HG03103 (cell line): ENCODE measurements around the gene AMPD3.

Source experiments
- ATAC-seq: cut with Tn5 transposase; IDR thresholded peaks from one replicate; pipeline ENCODE4 v1.9.1; 2021; ENCODE audit warnings: low read depth; ENCODE audit not compliant: unreplicated experiment

The AMPD3 gene

DNA sequence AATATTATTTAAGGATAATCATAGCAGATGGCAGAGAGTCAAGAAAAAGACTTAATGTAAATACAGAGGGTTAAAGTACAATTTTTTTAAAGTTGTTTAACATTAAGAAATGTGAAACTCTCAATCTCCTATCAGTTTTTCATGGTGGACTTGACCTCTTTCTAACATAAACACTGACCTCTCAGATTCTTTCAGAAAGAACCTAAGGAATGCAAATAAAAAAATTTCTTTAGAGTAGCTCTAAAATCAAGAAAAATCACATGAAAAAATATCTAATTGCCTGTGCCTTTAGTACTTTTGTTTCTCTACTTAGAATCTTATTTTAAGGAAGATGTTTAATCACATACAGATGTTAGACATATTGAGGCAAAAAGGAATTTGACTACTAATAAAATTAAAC, 73.1 kb downstream of the AMPD3 start:
- no peak for ATAC-seq

DNA sequence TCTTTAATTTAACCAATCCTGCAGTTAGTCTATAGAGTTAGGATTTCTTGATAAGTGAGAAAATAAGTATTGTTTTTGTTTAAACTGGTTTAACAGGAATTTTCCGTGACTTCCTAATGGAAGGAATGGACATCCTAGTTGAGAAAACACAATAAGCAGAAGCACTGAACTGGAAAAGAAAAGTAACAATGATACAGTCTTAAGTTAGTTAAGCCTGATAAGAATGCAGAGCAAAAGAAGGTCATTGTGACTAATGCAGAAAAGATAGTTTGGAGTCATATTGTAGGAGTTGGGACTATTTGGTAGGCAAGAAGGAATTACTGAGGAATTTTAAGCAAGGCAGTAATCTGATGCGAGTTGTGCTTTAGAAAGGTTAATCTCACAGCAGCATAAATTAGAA, 74.2 kb downstream of the AMPD3 start:
- ATAC-seq: no peak

GRCh38 chr11:10532526-10532925, 77.5 kb downstream of the AMPD3 start:
- ATAC-seq: no peak

DNA sequence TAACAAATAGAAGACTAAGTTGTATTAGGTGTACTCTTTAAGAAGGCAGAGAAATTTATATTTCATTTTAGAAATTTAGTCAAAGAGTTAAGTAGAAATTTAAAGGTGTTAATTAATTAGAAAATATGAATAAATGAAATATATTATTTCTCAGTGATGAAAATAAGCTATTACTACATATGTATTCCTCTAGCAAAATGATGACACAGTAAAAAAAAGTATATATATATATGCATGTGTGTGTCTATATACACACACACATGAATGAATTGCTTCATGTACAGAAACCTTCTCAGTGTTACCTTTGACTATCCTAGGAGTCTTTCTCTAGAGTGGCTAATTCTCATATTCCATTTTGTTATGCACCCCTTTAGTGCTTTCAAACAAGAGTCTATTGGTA, 78.3 kb downstream of the AMPD3 start:
- ATAC-seq: no peak

DNA sequence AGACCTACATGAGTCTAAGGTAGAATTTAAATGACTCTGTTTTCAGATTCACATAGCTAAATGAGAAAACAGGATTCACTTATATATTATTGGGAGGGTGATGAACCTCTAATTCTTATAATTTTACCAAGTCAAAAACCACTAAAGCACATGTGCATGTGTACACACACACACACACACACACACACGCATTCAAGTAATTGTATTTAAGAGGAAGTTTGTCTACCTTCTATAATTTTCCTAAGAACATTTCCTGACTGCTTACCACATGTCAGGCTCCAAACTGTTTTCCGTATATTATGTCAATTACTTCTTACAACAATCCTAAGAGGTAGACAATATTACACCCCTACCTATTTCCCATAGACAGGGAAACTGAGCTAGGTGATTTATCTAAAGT, 79.3 kb downstream of the AMPD3 start:
- no peak for ATAC-seq

- ATAC-seq: no peak
These were observed 82.5 kb downstream of the AMPD3 start for GRCh38 chr11:10537600-10537999.

DNA sequence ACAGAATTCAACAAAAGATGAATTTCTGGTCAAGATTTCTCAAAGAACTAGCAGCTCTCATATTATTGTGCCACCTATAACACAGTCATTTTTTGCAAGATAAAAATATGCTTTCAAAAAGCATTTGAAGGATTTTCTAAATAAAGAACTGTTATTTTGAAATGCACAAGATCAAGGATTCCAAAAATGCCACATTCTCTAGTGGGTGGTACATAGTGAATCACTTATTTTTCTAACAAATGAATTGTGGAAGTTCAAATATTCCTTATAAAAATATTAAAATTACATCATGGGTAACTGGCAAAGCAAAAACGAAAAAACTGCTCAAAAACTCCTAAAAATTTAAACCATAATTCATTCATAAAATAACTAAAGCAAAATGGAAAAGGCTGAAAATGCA, 83.9 kb downstream of the AMPD3 start:
- no peak for ATAC-seq

DNA sequence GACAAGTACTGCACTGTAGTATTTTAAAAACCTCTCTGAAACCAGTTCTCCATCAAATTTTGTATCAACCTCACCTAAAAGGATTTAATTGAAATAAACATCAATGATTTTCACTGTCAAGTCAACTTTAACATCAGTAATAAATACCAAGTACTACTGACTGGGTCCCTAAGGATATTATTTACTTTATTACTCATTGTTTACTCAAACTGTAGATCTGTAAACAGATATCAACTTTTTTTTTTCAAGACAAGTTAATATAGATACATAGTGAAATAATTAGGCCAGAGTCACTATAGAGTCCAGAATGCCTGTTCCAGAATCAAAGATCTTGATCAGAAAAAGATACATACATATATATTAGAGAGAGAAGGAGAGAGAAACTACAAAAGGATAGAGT, 84.3 kb downstream of the AMPD3 start:
- no peak for ATAC-seq

DNA sequence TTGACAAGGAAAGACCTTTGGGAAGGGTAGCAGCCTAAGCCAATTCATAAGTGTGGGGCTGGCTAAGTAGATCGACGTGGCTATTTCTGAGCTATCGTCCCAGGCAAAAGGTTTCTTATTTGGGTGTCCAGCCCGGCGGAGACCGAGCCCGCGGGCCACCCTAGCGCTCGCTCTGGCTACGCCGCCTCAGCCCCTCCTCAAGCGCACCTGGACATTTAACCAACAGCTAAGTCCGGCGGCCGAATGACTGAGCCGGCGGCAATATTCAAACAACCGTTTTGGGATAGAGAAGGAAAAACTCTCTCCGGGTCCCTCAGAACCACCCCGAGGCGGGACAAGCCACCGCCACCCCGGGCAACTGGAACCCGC, 85.5 kb downstream of the AMPD3 start:
- peak; percentile 6 for ATAC-seq

- ATAC-seq: peak; percentile 98
These were observed 86.0 kb downstream of the AMPD3 start, which contains the start of gene RNF141 for GRCh38 chr11:10540915-10541560. Gene RNF141, minus strand, starts transcription at chr11:10541187. Its CDS starts 7,029 bp downstream, at chr11:10534158.

- ATAC-seq: no peak
These were observed 86.5 kb downstream of the AMPD3 start for GRCh38 chr11:10541561-10541930.

- ATAC-seq: no peak
These were observed 87.7 kb downstream of the AMPD3 start for GRCh38 chr11:10542776-10543175.

- no peak for ATAC-seq
These were observed 88.7 kb downstream of the AMPD3 start for GRCh38 chr11:10543782-10544181.

GRCh38 chr11:10544491-10545465, 89.7 kb downstream of the AMPD3 start:
- no peak for ATAC-seq

DNA sequence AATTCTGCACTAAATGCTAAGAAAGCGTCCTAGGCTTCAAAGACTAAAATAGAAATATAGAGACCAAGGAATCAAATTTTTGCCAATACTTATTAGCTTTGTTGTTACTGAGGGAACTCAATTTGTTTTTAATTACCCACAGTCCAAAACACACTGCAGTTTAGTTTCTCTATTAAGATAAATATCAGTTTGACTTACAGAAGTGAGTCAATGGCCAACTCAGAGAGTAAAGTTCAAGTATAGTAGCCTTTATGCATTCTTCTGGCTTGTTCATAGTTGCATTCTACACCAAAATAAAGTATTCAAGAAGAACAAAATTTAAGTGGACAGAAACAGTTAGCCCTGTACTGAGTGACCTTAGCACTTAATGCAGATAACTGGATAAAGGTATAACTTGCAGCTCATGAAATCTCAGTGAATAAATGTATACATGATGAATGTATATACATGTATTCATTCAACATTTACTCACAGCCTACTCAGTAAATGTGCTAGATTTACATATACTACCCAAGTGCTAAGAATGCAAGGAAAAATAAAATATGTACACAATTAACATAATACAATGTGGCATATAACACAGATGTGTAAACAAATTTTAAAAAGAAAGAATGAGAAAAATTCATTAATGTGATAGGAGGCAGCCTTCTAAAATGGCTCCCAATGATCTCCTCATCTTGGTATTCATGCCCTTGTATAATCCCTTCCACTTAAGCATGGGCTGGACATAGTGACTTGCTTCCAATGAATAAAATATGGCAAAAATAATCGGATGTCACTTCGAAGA, 95.6 kb downstream of the AMPD3 start:
- no peak for ATAC-seq

DNA sequence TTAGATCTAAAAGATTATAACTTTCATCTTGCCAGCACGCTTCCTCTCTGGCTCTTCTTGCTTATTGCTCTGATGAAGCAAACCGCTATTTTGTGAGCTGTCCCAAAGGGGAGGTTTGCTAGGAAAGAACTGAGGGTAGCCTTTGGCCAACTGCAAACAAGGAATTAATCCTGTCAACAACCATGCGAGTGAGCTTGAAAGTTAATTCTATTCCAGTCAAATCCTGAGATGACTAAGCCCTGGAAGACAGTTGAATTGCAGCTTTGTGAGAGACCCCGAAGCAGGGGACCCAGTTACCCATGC, 96.2 kb downstream of the AMPD3 start:
- ATAC-seq: no peak

DNA sequence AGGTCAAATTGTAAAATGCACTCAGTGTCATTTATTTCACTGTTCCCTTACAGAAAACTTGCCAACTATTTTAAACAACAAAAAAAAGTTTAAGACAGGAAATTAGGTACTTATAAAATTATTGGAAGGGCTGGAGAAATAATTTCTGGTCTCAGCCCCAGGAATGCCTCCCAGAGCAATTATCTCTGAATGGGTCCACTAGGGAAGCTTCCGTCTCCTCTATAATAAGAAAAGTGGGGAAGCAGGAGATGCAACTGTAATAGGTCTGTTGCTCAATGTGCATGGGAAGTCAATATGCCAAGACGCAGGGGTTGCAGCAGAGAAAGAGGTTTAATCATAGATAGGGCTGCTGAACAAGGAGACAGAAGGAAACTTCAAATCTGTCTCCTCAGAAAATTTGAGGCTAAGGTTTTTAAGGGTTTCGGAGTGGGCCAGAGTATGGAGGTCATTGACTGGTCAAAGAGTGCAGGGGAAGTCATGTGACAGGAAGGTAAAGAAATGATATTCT, 96.8 kb downstream of the AMPD3 start:
- ATAC-seq: no peak

DNA sequence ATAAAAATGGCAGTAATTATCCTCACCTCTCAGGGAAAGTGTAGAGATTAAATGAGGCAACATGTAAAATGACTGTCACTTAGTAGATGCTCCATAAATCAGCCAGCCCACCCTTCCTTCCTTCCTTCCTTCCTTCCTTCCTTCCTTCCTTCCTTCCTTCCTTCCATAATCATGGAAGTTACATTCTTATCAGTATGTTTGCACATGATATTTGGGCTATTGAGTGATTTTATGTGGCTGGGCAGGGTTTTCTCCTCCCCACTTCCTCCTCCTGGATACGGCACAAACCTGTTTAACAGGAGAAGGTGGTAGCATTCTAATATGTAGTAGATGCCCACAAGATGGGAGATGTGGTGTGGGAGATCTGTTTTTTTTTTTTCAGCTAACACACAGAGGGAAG, 101.5 kb downstream of the AMPD3 start:
- no peak for ATAC-seq
